DND-41 (cell line): ENCODE measurements around the gene EPHB2.

ENCODE experiments used
- CTCF ChIP-seq: IDR thresholded peaks from 2 replicates; pipeline ENCODE4 v1.5.1; 2012; ENCODE audit warnings: borderline replicate concordance, low read length, moderate library complexity, mild to moderate bottlenecking; ENCODE audit not compliant: poor library complexity, severe bottlenecking; ENCODE audit errors: extremely low read depth
- EZH2 ChIP-seq: IDR thresholded peaks from 3 replicates; pipeline ENCODE4 v1.6.1; 2012; ENCODE audit warnings: borderline replicate concordance, low read depth, mild to moderate bottlenecking, moderate library complexity, low read length, inconsistent platforms; ENCODE audit not compliant: severe bottlenecking

GRCh38 chr1:22953057-22953739 is 242.6 kb downstream of the EPHB2 start:
- TF ChIP-seq CTCF (no peak), EZH2 (no peak)
